Activated CD4-positive, alpha-beta T cell treated with anti-CD3 and anti-CD28 coated beads for 36 hours (primary cell): ENCODE results near the gene MAPK11. TPM values are rescaled to one million over a fixed set of nuclear protein-coding genes. Genes with fewer than 3 reads are reported as not detected.

Source experiments
- ATAC-seq: fragments of 200-7000 bp; cut with Tn5 transposase; one replicate; pipeline ENCODE4 v1.10.0; 2021; ENCODE audit warnings: mild to moderate bottlenecking, moderate library complexity
- CTCF ChIA-PET: fragments of 350-600 bp; sonication (Branson Sonifier 250); formaldehyde crosslinking; loops from one replicate; lab custom pipeline; 2021; ENCODE audit warnings: antibody characterized with exemption; lab: Charles Lee
- POLR2A ChIA-PET: fragments of 350-600 bp; sonication (Branson Sonifier 250); formaldehyde crosslinking; loops from one replicate; lab custom pipeline; 2021; ENCODE audit warnings: antibody characterized with exemption, inconsistent platforms; lab: Charles Lee
- DNase-seq: peaks from one replicate; pipeline ENCODE4 v3.0.0-alpha.2; 2020
- H3K27ac Mint-ChIP-seq: one replicate; pipeline ENCODE4 v1.8.0; 2021; ENCODE audit warnings: mixed read lengths
- H3K27me3 Mint-ChIP-seq: one replicate; pipeline ENCODE4 v1.8.0; 2021; ENCODE audit warnings: mixed read lengths
- H3K36me3 Mint-ChIP-seq: one replicate; pipeline ENCODE4 v1.8.0; 2021; ENCODE audit warnings: low read depth, mixed read lengths
- H3K4me1 Mint-ChIP-seq: one replicate; pipeline ENCODE4 v1.8.0; 2021; ENCODE audit warnings: mixed read lengths
- H3K4me3 Mint-ChIP-seq: one replicate; pipeline ENCODE4 v1.8.0; 2021; ENCODE audit warnings: mild to moderate bottlenecking, moderate library complexity, mixed read lengths
- H3K9me3 Mint-ChIP-seq: one replicate; pipeline ENCODE4 v1.8.0; 2021; ENCODE audit warnings: low read depth, mixed read lengths
- intact Hi-C, 2 experiments: fragments of 100-400 bp; cut with DNase I in 1 of 2; cut with micrococcal nuclease in 1 of 2; formaldehyde crosslinking; loops; one replicate each; pipeline versions ENCODE4 v1.14.2 to v1.15.1; 2022 to 2024; cut with DNase I, micrococcal nuclease
- total RNA-seq, 2 experiments: library from RNA; stranded (reverse); gene quantifications; one replicate each; pipeline ENCODE4 v1.2.3, GENCODE V29; 2021

The MAPK11 gene
- total RNA-seq, 2 experiments from 2014 or later, result 11.6 to 13.6 TPM

GRCh38 chr22:50225200-50225969, 44.8 kb downstream of the MAPK11 start:
- H3K4me1 Mint-ChIP-seq, result no peaks in the 10 kb centered on the region
- H3K4me3 Mint-ChIP-seq, result no peak overlapping the region
- POLR2A ChIA-PET, result no interaction called here
- intact Hi-C loops, result no loop called here
- H3K9me3 Mint-ChIP-seq, result no peaks in the 10 kb centered on the region
- no peak for DNase-seq
- CTCF ChIA-PET, result interaction anchor here (1.0 kb wide), 1 partner anchor 17 kb away, joined by 4 read pairs; no protein-coding TSS in a partner anchor
- no peaks in the 10 kb centered on the region for H3K27me3 Mint-ChIP-seq
- peaks cover 18% of the 10 kb centered on the region for H3K36me3 Mint-ChIP-seq
- ATAC-seq, result no peak
- H3K27ac Mint-ChIP-seq, result no peak overlapping the region

DNA sequence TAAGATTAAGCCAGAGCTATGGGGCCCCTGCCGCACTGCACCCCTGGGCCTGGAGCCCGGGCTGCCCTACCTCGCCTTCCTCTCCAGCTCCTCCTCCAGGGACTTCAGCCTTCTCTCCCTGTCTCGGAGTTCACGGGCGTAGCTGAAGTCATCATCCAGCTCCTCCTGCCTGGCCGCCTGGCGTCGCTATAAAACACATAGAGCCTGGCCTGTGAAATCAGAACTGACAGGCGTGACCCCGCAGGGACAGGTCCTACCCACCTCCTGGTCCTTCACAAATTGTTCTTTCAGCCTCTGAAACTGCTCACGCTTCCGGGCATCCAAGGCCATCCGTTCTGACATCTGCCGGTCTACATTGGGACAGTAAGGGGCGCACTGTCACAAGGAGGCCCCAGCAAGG, 46.1 kb downstream of the MAPK11 start:
- Mint-ChIP-seq H3K27ac (no peak overlapping the region), H3K9me3 (no peaks in the 10 kb centered on the region), H3K36me3 (peaks cover 19% of the 10 kb centered on the region), H3K4me1 (no peaks in the 10 kb centered on the region), H3K4me3 (no peak overlapping the region), H3K27me3 (no peaks in the 10 kb centered on the region)
- no peak for DNase-seq
- ChIA-PET CTCF (interaction anchor here (1.3 kb wide), 1 partner anchor 34 kb away, joined by 3 read pairs; no protein-coding TSS in a partner anchor), POLR2A (no interaction called here)
- ATAC-seq, result no peak
- intact Hi-C loops, result no loop called here

GRCh38 chr22:50222508-50222907, 47.7 kb downstream of the MAPK11 start:
- intact Hi-C loops, result no loop called here
- H3K36me3 Mint-ChIP-seq, result peaks cover 23% of the 10 kb centered on the region
- no peaks in the 10 kb centered on the region for H3K27me3 Mint-ChIP-seq
- no peaks in the 10 kb centered on the region for H3K4me1 Mint-ChIP-seq
- no peak overlapping the region for H3K4me3 Mint-ChIP-seq
- ChIA-PET POLR2A (no interaction called here), CTCF (interaction anchor here (0.6 to 1.7 kb wide), 3 partner anchors 22 to 73 kb away, joined by 3 to 6 read pairs (median 3); partner anchors contain the start of genes HDAC10 and TUBGCP6)
- no peak overlapping the region for H3K27ac Mint-ChIP-seq
- no peak for DNase-seq
- no peaks in the 10 kb centered on the region for H3K9me3 Mint-ChIP-seq
- ATAC-seq, result no peak

- ChIA-PET POLR2A (no interaction called here), CTCF (interaction anchor here (1.7 kb wide), 1 partner anchor 72 kb away, joined by 6 read pairs; no protein-coding TSS in a partner anchor)
- no peak overlapping the region for H3K4me3 Mint-ChIP-seq
- no peak overlapping the region for H3K27ac Mint-ChIP-seq
- no peaks in the 10 kb centered on the region for H3K27me3 Mint-ChIP-seq
- ATAC-seq (peak; percentile 31), DNase-seq (no peak)
- H3K4me1 Mint-ChIP-seq, result no peaks in the 10 kb centered on the region
- peaks cover 26% of the 10 kb centered on the region for H3K36me3 Mint-ChIP-seq
- intact Hi-C loops, result no loop called here
- no peaks in the 10 kb centered on the region for H3K9me3 Mint-ChIP-seq
Observed at GRCh38 chr22:50221410-50222300, 48.5 kb downstream of the MAPK11 start.

- intact Hi-C loops, result no loop called here
- CTCF ChIA-PET, result interaction anchor here (1.7 kb wide), 1 partner anchor 71 kb away, joined by 6 read pairs; no protein-coding TSS in a partner anchor
- Mint-ChIP-seq H3K27me3 (no peaks in the 10 kb centered on the region), H3K27ac (no peak overlapping the region), H3K4me3 (no peak overlapping the region), H3K4me1 (no peaks in the 10 kb centered on the region), H3K36me3 (peaks cover 30% of the 10 kb centered on the region), H3K9me3 (no peaks in the 10 kb centered on the region)
- ATAC-seq, result no peak
- DNase-seq, result no peak
- POLR2A ChIA-PET, result interaction anchor here (0.7 kb wide), 1 partner anchor 24 kb away, joined by 3 read pairs; no protein-coding TSS in a partner anchor
Observed at GRCh38 chr22:50220603-50221409, 49.4 kb downstream of the MAPK11 start.

DNA sequence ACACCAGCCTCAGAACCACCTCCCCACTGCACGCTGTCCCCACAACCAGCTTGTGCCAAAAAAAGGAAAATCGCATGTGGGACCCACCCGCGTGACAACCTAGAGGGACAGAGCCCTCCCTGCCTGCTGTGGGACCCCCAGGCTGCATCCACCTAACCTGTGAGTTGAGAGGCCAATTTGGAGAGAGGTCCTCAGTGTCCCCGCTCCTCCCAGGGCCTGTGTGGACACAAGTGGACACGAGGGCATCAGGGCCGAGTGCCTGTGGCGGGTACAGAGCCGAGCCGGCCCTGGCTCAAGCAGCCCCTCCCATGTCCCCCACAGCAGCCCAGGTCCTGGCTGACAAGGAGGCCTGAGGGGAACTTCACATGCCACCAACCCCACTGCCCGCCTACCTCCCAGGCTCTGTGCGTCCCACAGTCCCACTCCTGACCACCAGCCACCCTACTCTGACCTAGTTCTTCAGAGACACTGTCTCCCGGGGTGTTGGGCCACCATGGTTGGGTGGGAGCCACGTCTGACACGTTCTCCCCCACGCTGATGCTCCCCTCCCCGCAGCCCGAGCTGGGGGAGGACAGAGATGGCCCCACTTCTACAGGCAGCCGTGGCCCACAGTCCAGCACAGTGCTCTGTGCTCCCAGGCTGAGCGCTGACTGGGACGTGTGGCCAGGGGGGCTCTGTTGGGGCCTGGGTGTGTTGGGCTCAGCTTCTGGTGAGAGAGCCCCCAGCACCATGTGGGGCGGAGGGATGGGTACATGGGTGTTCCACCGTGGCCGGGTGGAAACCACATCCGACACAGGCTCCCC, 50.2 kb downstream of the MAPK11 start:
- ChIA-PET CTCF (no interaction called here), POLR2A (interaction anchor here (0.7 kb wide), 1 partner anchor 24 kb away, joined by 3 read pairs; no protein-coding TSS in a partner anchor)
- no peaks in the 10 kb centered on the region for H3K27me3 Mint-ChIP-seq
- H3K27ac Mint-ChIP-seq, result no peak overlapping the region
- H3K9me3 Mint-ChIP-seq, result no peaks in the 10 kb centered on the region
- ATAC-seq (no peak), DNase-seq (no peak)
- H3K4me1 Mint-ChIP-seq, result no peaks in the 10 kb centered on the region
- H3K4me3 Mint-ChIP-seq, result no peak overlapping the region
- H3K36me3 Mint-ChIP-seq, result peaks cover 31% of the 10 kb centered on the region
- intact Hi-C loops, result no loop called here

- Mint-ChIP-seq H3K27ac (no peak overlapping the region), H3K9me3 (no peaks in the 10 kb centered on the region), H3K4me3 (no peak overlapping the region), H3K36me3 (peaks cover 33% of the 10 kb centered on the region), H3K4me1 (no peaks in the 10 kb centered on the region), H3K27me3 (no peaks in the 10 kb centered on the region)
- intact Hi-C loops, result no loop called here
- ATAC-seq (peak; percentile 40), DNase-seq (no peak)
- ChIA-PET POLR2A (no interaction called here), CTCF (interaction anchor here (0.6 to 1.4 kb wide), 2 partner anchors 19 to 70 kb away, joined by 4 to 6 read pairs; no protein-coding TSS in a partner anchor)
Observed at GRCh38 chr22:50218996-50219727, 51.0 kb downstream of the MAPK11 start.

- ChIA-PET CTCF (interaction anchor here (0.6 to 1.4 kb wide), 2 partner anchors 20 to 70 kb away, joined by 4 to 6 read pairs; no protein-coding TSS in a partner anchor), POLR2A (no interaction called here)
- H3K36me3 Mint-ChIP-seq, result peaks cover 34% of the 10 kb centered on the region
- H3K4me3 Mint-ChIP-seq, result no peak overlapping the region
- no peaks in the 10 kb centered on the region for H3K9me3 Mint-ChIP-seq
- DNase-seq (no peak), ATAC-seq (no peak)
- intact Hi-C loops, result no loop called here
- H3K27me3 Mint-ChIP-seq, result no peaks in the 10 kb centered on the region
- no peak overlapping the region for H3K27ac Mint-ChIP-seq
- H3K4me1 Mint-ChIP-seq, result no peaks in the 10 kb centered on the region
Observed at GRCh38 chr22:50218153-50218995, 51.8 kb downstream of the MAPK11 start.

- intact Hi-C loops, result no loop called here
- CTCF ChIA-PET, result interaction anchor here (1.4 kb wide), 1 partner anchor 69 kb away, joined by 4 read pairs; no protein-coding TSS in a partner anchor
Observed at GRCh38 chr22:50217543-50218152, 52.5 kb downstream of the MAPK11 start.

More at GRCh38 chr22:50217543-50218152, 52.5 kb downstream of the MAPK11 start:
- DNase-seq (no peak), ATAC-seq (no peak)
- Mint-ChIP-seq H3K9me3 (no peaks in the 10 kb centered on the region), H3K36me3 (peaks cover 30% of the 10 kb centered on the region), H3K4me3 (no peak overlapping the region), H3K4me1 (no peaks in the 10 kb centered on the region), H3K27ac (no peak overlapping the region), H3K27me3 (no peaks in the 10 kb centered on the region)
- POLR2A ChIA-PET, result no interaction called here
